Caco-2 (cell line): ENCODE measurements around the gene COL11A2. TPM values are rescaled to one million over a fixed set of nuclear protein-coding genes. Genes with fewer than 3 reads are reported as not detected.

Experiments used
- BruUV-seq: library from RNA; stranded (reverse); fragments of 400-500 nt; replicated peaks from 2 replicates; lab custom pipeline; 2021; lab: Mats Ljungman, UMichigan
- CTCF ChIA-PET: fragments of 300-600 bp; sonication (Branson Sonifier 250); formaldehyde crosslinking; loops from one replicate; lab custom pipeline; 2022; ENCODE audit warnings: antibody characterized with exemption; lab: Charles Lee
- POLR2A ChIA-PET: fragments of 300-600 bp; sonication (Branson Sonifier 250); formaldehyde crosslinking; loops from one replicate; lab custom pipeline; 2022; ENCODE audit warnings: antibody characterized with exemption; lab: Charles Lee
- DNase-seq, 2 experiments: peaks; one replicate each; pipeline versions ENCODE4 v3.0.0 to v3.0.0-alpha.2; 2020 to 2022
- H3K27me3 ChIP-seq: replicated peaks from 2 replicates; pipeline ENCODE4 v1.6.0; 2011; ENCODE audit warnings: low read length; ENCODE audit not compliant: control insufficient read depth, insufficient read depth
- H3K36me3 ChIP-seq: 2 replicates; pipeline ENCODE4 v1.5.1; 2011; ENCODE audit warnings: low read length; ENCODE audit not compliant: control insufficient read depth, insufficient read depth
- H3K4me1 ChIP-seq: fragments of 250-450 bp; sonication (Bioruptor Pico); 2 replicates; pipeline ENCODE4 v1.5.1; 2020; ENCODE audit warnings: mild to moderate bottlenecking
- H3K4me3 ChIP-seq: 2 replicates; pipeline ENCODE4 v1.5.1; 2011; ENCODE audit warnings: low read depth, mild to moderate bottlenecking, control low read depth, low read length
- H3K9me3 ChIP-seq: fragments of 250-450 bp; sonication (Bioruptor Pico); 2 replicates; pipeline ENCODE4 v1.5.1; 2020; ENCODE audit warnings: mild to moderate bottlenecking, moderate library complexity
- H3K27ac Mint-ChIP-seq: one replicate; pipeline ENCODE4 v1.8.0; 2022; ENCODE audit warnings: mixed read lengths; ENCODE audit not compliant: unreplicated experiment
- H3K27me3 Mint-ChIP-seq: one replicate; pipeline ENCODE4 v1.8.0; 2022; ENCODE audit warnings: mixed read lengths; ENCODE audit not compliant: insufficient read depth, unreplicated experiment
- H3K36me3 Mint-ChIP-seq: one replicate; pipeline ENCODE4 v1.8.0; 2022; ENCODE audit warnings: mild to moderate bottlenecking, mixed read lengths; ENCODE audit not compliant: insufficient read depth, unreplicated experiment
- H3K4me1 Mint-ChIP-seq: one replicate; pipeline ENCODE4 v1.8.0; 2022; ENCODE audit warnings: low read depth, mixed read lengths; ENCODE audit not compliant: unreplicated experiment
- H3K4me3 Mint-ChIP-seq: one replicate; pipeline ENCODE4 v1.8.0; 2022; ENCODE audit warnings: mild to moderate bottlenecking, moderate library complexity, mixed read lengths; ENCODE audit not compliant: unreplicated experiment
- H3K9me3 Mint-ChIP-seq: one replicate; pipeline ENCODE4 v1.8.0; 2022; ENCODE audit warnings: mixed read lengths; ENCODE audit not compliant: unreplicated experiment
- CTCF ChIP-seq, 2 experiments: fragments of 200-600 bp in 1 of 2; IDR thresholded peaks; 1 replicate in 1 of 2; 2 replicates in 1 of 2; pipeline versions ENCODE4 v1.5.1 to v1.8.0; 2011 to 2022; ENCODE audit warnings: antibody characterized with exemption in 1 of 2, control low read depth in 1 of 2, inconsistent platforms in 1 of 2, low read depth in 1 of 2, low read length in 1 of 2, mild to moderate bottlenecking in 1 of 2, moderate library complexity in 1 of 2; ENCODE audit not compliant: insufficient read depth in 1 of 2, severe bottlenecking in 1 of 2, unreplicated experiment in 1 of 2
- intact Hi-C: fragments of 100-400 bp; cut with micrococcal nuclease; formaldehyde crosslinking; loops from one replicate; pipeline ENCODE4 v1.10.0; 2022; ENCODE audit not compliant: unreplicated experiment
- total RNA-seq: library from RNA; stranded (reverse); gene quantifications from 2 replicates; pipeline ENCODE4 v1.2.3, GENCODE V29; 2022

COL11A2 gene
- total RNA-seq, 1 experiment from 2014 or later = 1.3 TPM

DNA sequence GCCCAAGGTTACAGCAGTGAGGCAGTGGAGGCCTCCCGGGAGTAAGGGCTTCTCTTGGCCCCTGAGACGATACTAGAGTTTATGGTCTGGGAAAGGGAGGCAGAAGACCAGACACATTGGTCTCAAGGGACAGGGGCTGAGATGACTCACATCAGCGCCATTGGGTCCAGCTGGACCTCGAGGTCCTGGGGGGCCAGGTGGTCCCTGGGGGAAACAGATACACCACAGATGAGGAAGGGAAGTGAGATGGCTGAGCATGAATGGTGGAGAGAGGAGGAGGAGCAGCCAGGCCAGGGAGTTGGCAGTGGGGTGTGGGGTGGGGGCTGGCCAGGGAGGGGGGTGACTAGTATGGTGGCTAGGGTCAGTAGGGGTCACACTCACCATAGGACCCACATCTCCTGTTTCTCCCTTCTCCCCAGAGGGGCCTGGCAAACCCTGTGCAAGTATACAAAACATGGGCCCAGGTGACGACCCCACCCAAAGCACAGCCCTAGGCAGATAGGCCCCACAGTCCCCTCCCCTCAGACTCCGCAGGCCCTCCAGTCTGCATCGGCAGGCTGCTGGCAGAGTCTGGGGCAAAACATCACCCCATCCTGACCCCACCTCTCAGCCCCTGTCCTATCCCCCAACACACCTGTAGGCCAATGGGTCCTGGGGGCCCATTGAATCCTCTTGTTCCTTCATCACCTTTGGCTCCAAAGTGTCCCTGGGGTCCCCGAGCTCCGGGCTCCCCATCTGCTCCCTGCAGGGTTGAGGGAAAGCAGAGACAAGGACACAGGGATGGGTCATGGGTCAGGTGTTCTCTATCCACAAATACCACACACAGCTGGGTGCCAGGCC, 21.9 kb downstream of the COL11A2 start:
- intact Hi-C loops = no loop called here
- no TSS peak for BruUV-seq

GRCh38 chr6:33169291-33170175, 22.7 kb downstream of the COL11A2 start:
- Histone ChIP-seq H3K4me3 (no peak overlapping the region), H3K9me3 (no peaks in the 10 kb centered on the region), H3K36me3 (no peaks in the 10 kb centered on the region), H3K4me1 (no peaks in the 10 kb centered on the region), H3K27me3 (no peaks in the 10 kb centered on the region)
- Mint-ChIP-seq H3K36me3 (no peaks in the 10 kb centered on the region), H3K27me3 (peaks cover 7% of the 10 kb centered on the region), H3K4me1 (no peaks in the 10 kb centered on the region), H3K4me3 (no peak overlapping the region), H3K9me3 (no peaks in the 10 kb centered on the region), H3K27ac (no peak overlapping the region)
- ChIA-PET POLR2A (no interaction called here), CTCF (no interaction called here)
- no TSS peak for BruUV-seq
- DNase-seq = no peak
- intact Hi-C loops = no loop called here
- no peak for TF ChIP-seq CTCF (IDR thresholded peaks at IDR 0.05; ENCODE audit: insufficient read depth in 1 of 2, low read depth in 1 of 2, low read length in 1 of 2, severe bottlenecking in 1 of 2, unreplicated experiment in 1 of 2)

More for the DNA sequence above, 21.9 kb downstream of the COL11A2 start:
- no peaks in the 10 kb centered on the region for H3K4me1 Mint-ChIP-seq
- TF ChIP-seq CTCF (IDR thresholded peaks at IDR 0.05; ENCODE audit: insufficient read depth in 1 of 2, low read depth in 1 of 2, low read length in 1 of 2, severe bottlenecking in 1 of 2, unreplicated experiment in 1 of 2) = no peak
- H3K4me3 ChIP-seq = no peak overlapping the region
- no peaks in the 10 kb centered on the region for H3K27me3 ChIP-seq
- ChIA-PET CTCF (no interaction called here), POLR2A (no interaction called here)
- no peaks in the 10 kb centered on the region for H3K4me1 ChIP-seq
- peaks cover 10% of the 10 kb centered on the region for H3K27me3 Mint-ChIP-seq
- H3K36me3 Mint-ChIP-seq = no peaks in the 10 kb centered on the region
- no peaks in the 10 kb centered on the region for H3K9me3 Mint-ChIP-seq
- no peaks in the 10 kb centered on the region for H3K9me3 ChIP-seq
- no peak overlapping the region for H3K4me3 Mint-ChIP-seq
- no peak overlapping the region for H3K27ac Mint-ChIP-seq
- DNase-seq = no peak
- H3K36me3 ChIP-seq = no peaks in the 10 kb centered on the region

DNA sequence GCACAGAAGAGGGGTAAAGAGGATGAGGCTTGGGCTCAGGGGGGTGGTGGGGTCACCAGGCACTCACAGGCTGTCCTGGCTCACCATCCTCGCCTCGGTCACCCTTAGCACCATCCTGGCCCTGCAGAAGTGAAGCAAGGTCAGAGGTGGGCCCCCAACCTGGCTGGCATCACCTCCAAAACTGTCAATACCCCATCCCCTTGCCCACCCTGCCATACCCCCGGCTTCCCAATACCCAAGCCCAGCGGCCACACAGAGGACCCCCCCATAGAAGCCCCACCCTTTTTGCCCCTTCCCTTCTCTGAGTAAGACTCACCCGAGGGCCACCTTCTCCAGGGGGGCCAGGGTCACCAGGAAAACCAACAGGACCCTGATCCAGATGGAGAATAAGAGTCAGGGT, 23.6 kb downstream of the COL11A2 start:
- no TSS peak for BruUV-seq

More for the DNA sequence above, 23.6 kb downstream of the COL11A2 start:
- Mint-ChIP-seq H3K9me3 (no peaks in the 10 kb centered on the region), H3K27ac (no peak overlapping the region), H3K27me3 (peaks cover 12% of the 10 kb centered on the region), H3K36me3 (no peaks in the 10 kb centered on the region), H3K4me3 (no peak overlapping the region), H3K4me1 (no peaks in the 10 kb centered on the region)
- ChIA-PET CTCF (no interaction called here), POLR2A (no interaction called here)
- no peaks in the 10 kb centered on the region for H3K27me3 ChIP-seq
- DNase-seq = no peak
- H3K9me3 ChIP-seq = no peaks in the 10 kb centered on the region
- TF ChIP-seq CTCF (IDR thresholded peaks at IDR 0.05; ENCODE audit: insufficient read depth in 1 of 2, low read depth in 1 of 2, low read length in 1 of 2, severe bottlenecking in 1 of 2, unreplicated experiment in 1 of 2) = no peak
- no peaks in the 10 kb centered on the region for H3K4me1 ChIP-seq
- intact Hi-C loops = no loop called here
- H3K36me3 ChIP-seq = no peaks in the 10 kb centered on the region
- H3K4me3 ChIP-seq = no peak overlapping the region
